ENCODE data around the gene ERC1.

Gene ERC1

DNA sequence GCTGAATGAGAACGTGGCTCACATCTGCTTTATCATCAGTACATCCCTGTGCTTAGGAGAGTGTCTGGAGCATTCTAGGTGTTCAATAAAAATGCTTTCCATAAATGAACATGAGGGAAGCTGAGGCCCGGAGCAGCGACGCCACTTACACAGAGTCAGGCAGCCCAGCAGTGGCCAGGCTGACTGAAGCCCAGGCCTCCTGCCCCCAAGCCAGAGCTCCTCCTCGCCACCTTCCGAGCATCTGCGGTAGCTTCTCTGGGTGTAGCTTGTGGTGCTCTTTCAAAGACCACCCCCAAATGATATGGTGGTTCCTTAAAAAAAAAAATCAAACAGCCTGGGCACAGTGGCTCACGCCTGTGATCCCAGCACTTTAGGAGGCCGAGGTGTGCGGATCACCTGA is 514.6 kb downstream of the ERC1 start:
- no peaks in the 10 kb centered on the region for H3K9me2 ChIP-seq (ENCODE audit: low read depth, low read length)
- H3K9me3 ChIP-seq (ENCODE audit: low read length) = no peaks in the 10 kb centered on the region
- H3K27me3 ChIP-seq (ENCODE audit: insufficient read depth, low read length) = no peaks in the 10 kb centered on the region; the same call in 1 of the 2 replicates
- no peaks in the 10 kb centered on the region for H3F3A ChIP-seq (ENCODE audit: insufficient read depth, low read length)
- no peak overlapping the region for H2AFZ ChIP-seq (ENCODE audit: low read length)
- no peak for TF ChIP-seq CTCF (IDR thresholded peaks at IDR 0.05; ENCODE audit: low read length)
- H3K4me2 ChIP-seq (ENCODE audit: low read length) = no peak overlapping the region
- H3K79me2 ChIP-seq (ENCODE audit: insufficient read depth, low read length) = no peaks in the 10 kb centered on the region
- no peak overlapping the region for H3K9ac ChIP-seq (ENCODE audit: low read length)
- no peaks in the 10 kb centered on the region for H3K36me3 ChIP-seq (ENCODE audit: insufficient read depth, low read length)
- no peak overlapping the region for H3K4me3 ChIP-seq (ENCODE audit: low read depth, low read length, poor library complexity, severe bottlenecking)
- H4K20me1 ChIP-seq (ENCODE audit: insufficient read depth, low read length) = no peaks in the 10 kb centered on the region
- peaks cover 8% of the 10 kb centered on the region for H3K4me1 ChIP-seq (ENCODE audit: insufficient read depth, low read length, severe bottlenecking)
- H3K27ac ChIP-seq (ENCODE audit: low read depth, low read length, poor library complexity, severe bottlenecking) = no peak overlapping the region

- TF ChIP-seq CTCF (IDR thresholded peaks at IDR 0.05; ENCODE audit: low read length) (no peak), EZH2 (IDR thresholded peaks at IDR 0.05; ENCODE audit: borderline replicate concordance, low read length) (no peak)
- Histone ChIP-seq H3F3A (ENCODE audit: insufficient read depth, low read length) (no peaks in the 10 kb centered on the region), H2AFZ (ENCODE audit: low read length) (no peak overlapping the region), H4K20me1 (ENCODE audit: insufficient read depth, low read length) (no peaks in the 10 kb centered on the region), H3K27ac (ENCODE audit: low read depth, low read length, poor library complexity, severe bottlenecking) (no peak overlapping the region), H3K4me2 (ENCODE audit: low read length) (no peak overlapping the region), H3K27me3 (ENCODE audit: insufficient read depth, low read length) (no peaks in the 10 kb centered on the region; the same call in 1 of the 2 replicates), H3K4me3 (ENCODE audit: low read depth, low read length, poor library complexity, severe bottlenecking) (no peak overlapping the region), H3K36me3 (ENCODE audit: insufficient read depth, low read length) (no peaks in the 10 kb centered on the region), H3K9ac (ENCODE audit: low read length) (no peak overlapping the region), H3K9me3 (ENCODE audit: low read length) (no peaks in the 10 kb centered on the region; the same call in 1 of the 2 replicates), H3K79me2 (ENCODE audit: insufficient read depth, low read length) (no peaks in the 10 kb centered on the region), H3K4me1 (ENCODE audit: insufficient read depth, low read length, severe bottlenecking) (peaks cover 8% of the 10 kb centered on the region), H3K9me2 (ENCODE audit: low read depth, low read length) (no peaks in the 10 kb centered on the region)
These were observed 516.3 kb downstream of the ERC1 start for GRCh38 chr12:1507308-1507707.

DNA sequence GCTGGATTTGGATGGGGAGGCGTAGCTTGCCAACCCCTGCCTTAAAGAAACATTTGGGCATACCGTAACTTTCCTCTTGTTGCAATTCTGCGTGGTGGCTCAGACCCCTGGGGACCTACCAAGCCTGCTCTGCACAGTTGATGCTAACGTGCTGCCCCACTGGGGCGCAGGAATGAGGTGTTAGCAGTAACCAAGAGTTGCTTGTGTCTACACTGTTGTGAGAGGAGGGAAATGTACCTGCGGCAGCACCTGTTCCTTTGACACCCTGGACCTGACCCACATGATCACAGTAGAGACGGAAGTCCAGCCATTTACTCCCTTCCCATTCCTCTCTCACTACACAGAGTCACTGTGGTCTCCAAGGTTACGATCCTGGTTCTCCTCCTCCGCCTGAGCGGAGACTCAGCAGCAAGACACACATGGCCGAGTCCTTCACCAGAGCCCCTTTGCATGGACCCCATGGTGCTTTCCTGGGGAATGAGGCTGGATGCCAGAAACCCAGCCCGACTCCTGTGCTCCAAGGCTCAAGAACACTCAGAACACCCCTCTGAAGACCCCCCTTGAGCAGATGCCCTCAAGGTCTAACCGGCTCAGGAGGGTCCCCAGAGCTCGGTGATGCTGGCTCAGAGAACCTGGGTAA is 518.5 kb downstream of the ERC1 start:
- H3K27me3 ChIP-seq (ENCODE audit: insufficient read depth, low read length) = no peaks in the 10 kb centered on the region; the same call in 1 of the 2 replicates
- H3K9ac ChIP-seq (ENCODE audit: low read length) = no peak overlapping the region
- no peak overlapping the region for H3K27ac ChIP-seq (ENCODE audit: low read depth, low read length, poor library complexity, severe bottlenecking)
- H3K36me3 ChIP-seq (ENCODE audit: insufficient read depth, low read length) = no peaks in the 10 kb centered on the region
- H3K9me3 ChIP-seq (ENCODE audit: low read length) = no peaks in the 10 kb centered on the region; the same call in 1 of the 2 replicates
- no peak overlapping the region for H2AFZ ChIP-seq (ENCODE audit: low read length)
- no peaks in the 10 kb centered on the region for H3K79me2 ChIP-seq (ENCODE audit: insufficient read depth, low read length)
- no peaks in the 10 kb centered on the region for H3K9me2 ChIP-seq (ENCODE audit: low read depth, low read length)
- no peaks in the 10 kb centered on the region for H4K20me1 ChIP-seq (ENCODE audit: insufficient read depth, low read length)
- no peak overlapping the region for H3K4me2 ChIP-seq (ENCODE audit: low read length)
- no peak for TF ChIP-seq EZH2 (IDR thresholded peaks at IDR 0.05; ENCODE audit: borderline replicate concordance, low read length)
- TF ChIP-seq CTCF (IDR thresholded peaks at IDR 0.05; ENCODE audit: low read length) = no peak
- peaks cover 3% of the 10 kb centered on the region for H3K4me1 ChIP-seq (ENCODE audit: insufficient read depth, low read length, severe bottlenecking)
- no peaks in the 10 kb centered on the region for H3F3A ChIP-seq (ENCODE audit: insufficient read depth, low read length)
- H3K4me3 ChIP-seq (ENCODE audit: low read depth, low read length, poor library complexity, severe bottlenecking) = no peak overlapping the region

Measured in OCI-LY1 (cell line).